ENCODE measurements around the gene HDAC4. TPM values are rescaled to one million over a fixed set of nuclear protein-coding genes. Genes with fewer than 3 reads are reported as not detected.

Gene HDAC4
- total and polyA plus RNA-seq, 2 of the 4 experiments (the other 2 are of a cell fraction): 4.1 to 7.2 TPM

DNA sequence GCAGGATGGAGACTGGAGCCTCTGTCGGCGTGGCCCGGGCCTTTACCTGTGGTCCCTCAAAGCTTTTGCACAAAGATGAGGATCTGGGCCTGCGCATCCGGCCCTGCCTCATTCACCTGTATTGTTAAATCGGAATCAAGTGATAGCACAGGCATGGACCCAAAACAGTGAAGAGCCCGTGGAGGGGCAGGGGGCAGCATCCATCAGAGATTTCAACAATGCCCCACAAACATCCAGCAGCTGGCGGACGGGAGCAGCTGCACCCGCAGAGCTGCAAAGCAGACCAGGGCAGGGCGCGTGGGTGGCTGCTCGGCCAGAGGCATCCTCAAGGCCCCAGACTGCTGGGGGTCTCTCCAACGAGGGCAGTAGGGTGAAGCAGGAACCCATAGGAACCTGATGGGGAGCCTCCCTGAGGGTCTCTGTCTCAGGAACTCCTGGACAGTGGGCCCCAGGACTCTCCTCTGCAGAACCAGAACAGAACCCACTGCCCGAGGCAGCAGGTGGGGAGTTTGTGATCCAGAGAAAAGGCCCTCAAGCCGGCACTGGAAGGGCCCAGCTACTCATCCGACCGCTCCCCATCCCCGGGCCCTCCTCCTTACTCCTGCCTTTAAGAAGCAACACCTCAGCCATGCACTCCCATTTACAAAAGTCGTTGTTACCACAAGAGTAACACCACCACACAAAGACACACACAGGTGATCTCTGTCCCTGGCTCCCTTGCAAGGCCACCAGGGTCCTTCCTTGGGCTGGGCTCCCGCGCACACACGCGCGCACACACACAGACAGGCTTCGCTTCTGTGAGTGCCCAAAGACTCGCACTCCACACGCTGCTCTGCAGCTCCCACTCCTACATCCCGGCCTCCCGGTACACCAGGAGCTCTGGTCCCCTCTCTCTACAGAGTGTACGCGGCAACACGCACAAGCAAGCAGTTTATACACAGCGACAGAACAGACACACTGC, 28.8 kb downstream of the HDAC4 start:
- Histone ChIP-seq H3K56ac (ENCODE audit: extremely low read depth, insufficient read depth, low read length) (no peak overlapping the region), H2BK15ac (ENCODE audit: low read depth, low read length) (no peak overlapping the region), H4K8ac (ENCODE audit: low read depth in 2 of 2, low read length in 2 of 2) (no peak overlapping the region), H3K79me1 (ENCODE audit: low read depth in 1 of 2, low read length in 2 of 2) (peaks cover 34 to 53% of the 10 kb centered on the region in 2 experiments), H4K91ac (ENCODE audit: insufficient read depth, low read depth, low read length) (no peak overlapping the region), H3K4me1 (ENCODE audit: control insufficient read depth, insufficient read depth, low read length) (no peaks in the 10 kb centered on the region; the same call in 1 of the 2 replicates), H4K5ac (ENCODE audit: low read depth, low read length) (no peak overlapping the region), H3K23ac (ENCODE audit: low read depth, low read length) (no peak overlapping the region), H3K27ac (ENCODE audit: insufficient read depth, low read length) (no peak overlapping the region), H3K9me3 (ENCODE audit: control insufficient read depth, insufficient read depth, low read length) (no peaks in the 10 kb centered on the region), H3K4ac (ENCODE audit: low read depth, low read length) (no peak overlapping the region), H2BK20ac (ENCODE audit: low read depth, low read length) (no peak overlapping the region), H2BK5ac (ENCODE audit: low read depth, low read length, poor library complexity, severe bottlenecking) (no peak overlapping the region), H3K14ac (replicated peaks; ENCODE audit: low read depth, low read length) (no peak overlapping the region), H3K18ac (ENCODE audit: low read depth, low read length) (no peak overlapping the region), H4K20me1 (ENCODE audit: insufficient read depth, low read length) (peaks cover 45% of the 10 kb centered on the region), H2AK5ac (ENCODE audit: low read depth, low read length) (no peak overlapping the region), H3K4me2 (ENCODE audit: low read depth, low read length) (no peak overlapping the region), H2AFZ (replicated peaks; ENCODE audit: low read length, poor library complexity) (no peak overlapping the region), H2BK120ac (ENCODE audit: low read depth, low read length) (no peak overlapping the region), H3K9ac (ENCODE audit: low read depth, low read length) (no peak overlapping the region), H3K36me3 (ENCODE audit: control insufficient read depth, insufficient read depth, low read length) (peaks cover 25% of the 10 kb centered on the region), H2AK9ac (replicated peaks; ENCODE audit: low read depth, low read length, poor library complexity) (no peak overlapping the region), H3K9me1 (ENCODE audit: insufficient read depth, low read length) (peaks cover 19% of the 10 kb centered on the region), H3K27me3 (ENCODE audit: control insufficient read depth, insufficient read depth, low read length) (no peaks in the 10 kb centered on the region), H3K4me3 (ENCODE audit: insufficient read depth, low read depth, low read length) (no peak overlapping the region)
- no TSS peak for BruUV-seq (replicated peaks)
- in situ Hi-C loops (cut with MboI; ENCODE audit: low sequenced_read_pairs): no loop called here
- POLR2A ChIA-PET (ENCODE audit: unreplicated experiment): no interaction called here
- dilution Hi-C loops (cut with HindIII; ENCODE audit: low sequenced_read_pairs, unreplicated experiment): no loop called here
- TF ChIP-seq SMC3 (IDR thresholded peaks at IDR 0.05; ENCODE audit: low read depth, low read length) (no peak), RAD21 (IDR thresholded peaks at IDR 0.05; ENCODE audit: low read length) (no peak)
- ATAC-seq (ENCODE audit: low read depth): no peak
- WGBS, 2 experiments (ENCODE audit: extremely low coverage in 2 of 2, insufficient read length in 1 of 2): 93% methylated on average over 17 of the region's 34 CpGs; no CpG with 5 or more reads in 1 of the 2 experiments
- CTCF ChIA-PET: no interaction called here
- DNase-seq: no peak
- intact Hi-C loops (cut with micrococcal nuclease): no loop called here

Measured in IMR-90 (cell line).